Stimulated activated CD4-positive, alpha-beta T cell treated with anti-CD3 and anti-CD28 coated beads, Interleukin-15, amount 100 ng/mL, for 24 hours (primary cell): ENCODE measurements around the gene LPO.

Experiments
- DNase-seq: peaks from one replicate; pipeline ENCODE4 v3.0.0-alpha.2; 2020

The LPO gene

GRCh38 chr17:58279016-58279711 is 40.8 kb downstream of the LPO start:
- no peak for DNase-seq

- no peak for DNase-seq
Measured at GRCh38 chr17:58279736-58280479, 41.5 kb downstream of the LPO start.

- no peak for DNase-seq
Measured at GRCh38 chr17:58280480-58281217, 42.3 kb downstream of the LPO start, which contains the start of gene MPO. Gene MPO, minus strand, starts transcription at chr17:58280935. Its CDS starts 177 bp downstream, at chr17:58280758.

GRCh38 chr17:58281511-58282011 is 43.2 kb downstream of the LPO start:
- no peak for DNase-seq

- no peak for DNase-seq
Measured at GRCh38 chr17:58282442-58282841, 44.1 kb downstream of the LPO start.

GRCh38 chr17:58283674-58284612 is 45.6 kb downstream of the LPO start:
- no peak for DNase-seq

- DNase-seq, result no peak
Measured at GRCh38 chr17:58284613-58285421, 46.4 kb downstream of the LPO start.

- DNase-seq, result no peak
Measured at GRCh38 chr17:58285422-58285810, 47.0 kb downstream of the LPO start.

GRCh38 chr17:58289869-58290268 is 51.5 kb downstream of the LPO start:
- no peak for DNase-seq

GRCh38 chr17:58291246-58291645 is 52.9 kb downstream of the LPO start:
- DNase-seq, result no peak

- DNase-seq, result no peak
Measured at GRCh38 chr17:58294034-58294433, 55.6 kb downstream of the LPO start.

- no peak for DNase-seq
Measured at GRCh38 chr17:58300336-58300735, 62.0 kb downstream of the LPO start.

GRCh38 chr17:58301504-58302150 is 63.2 kb downstream of the LPO start:
- no peak for DNase-seq

GRCh38 chr17:58302171-58302918 is 64.0 kb downstream of the LPO start:
- DNase-seq, result no peak

GRCh38 chr17:58302919-58303585 is 64.7 kb downstream of the LPO start:
- DNase-seq, result no peak

- peak; percentile 74 for DNase-seq
Measured at GRCh38 chr17:58303971-58304749, 65.8 kb downstream of the LPO start.

GRCh38 chr17:58304750-58305486 is 66.5 kb downstream of the LPO start:
- no peak for DNase-seq

GRCh38 chr17:58305626-58306025 is 67.2 kb downstream of the LPO start:
- DNase-seq, result no peak
